Retinal pigment epithelial cell (primary cell): ENCODE results near the gene ARPIN.

Source experiments
- DNase-seq: peaks from one replicate; pipeline ENCODE4 v3.0.0-alpha.2; 2010; ENCODE audit warnings: low read depth
- H3K4me3 ChIP-seq: 2 replicates; pipeline ENCODE4 v1.5.1; 2011; ENCODE audit warnings: mild to moderate bottlenecking, low read length, control low read depth, moderate library complexity
- TF ChIP-seq, protein P1 (sequence below): conservative IDR thresholded peaks from 2 replicates; pipeline ENCODE4 v1.5.1; 2011; ENCODE audit warnings: low read depth, low read length, control low read depth, inconsistent platforms

The ARPIN gene

DNA sequence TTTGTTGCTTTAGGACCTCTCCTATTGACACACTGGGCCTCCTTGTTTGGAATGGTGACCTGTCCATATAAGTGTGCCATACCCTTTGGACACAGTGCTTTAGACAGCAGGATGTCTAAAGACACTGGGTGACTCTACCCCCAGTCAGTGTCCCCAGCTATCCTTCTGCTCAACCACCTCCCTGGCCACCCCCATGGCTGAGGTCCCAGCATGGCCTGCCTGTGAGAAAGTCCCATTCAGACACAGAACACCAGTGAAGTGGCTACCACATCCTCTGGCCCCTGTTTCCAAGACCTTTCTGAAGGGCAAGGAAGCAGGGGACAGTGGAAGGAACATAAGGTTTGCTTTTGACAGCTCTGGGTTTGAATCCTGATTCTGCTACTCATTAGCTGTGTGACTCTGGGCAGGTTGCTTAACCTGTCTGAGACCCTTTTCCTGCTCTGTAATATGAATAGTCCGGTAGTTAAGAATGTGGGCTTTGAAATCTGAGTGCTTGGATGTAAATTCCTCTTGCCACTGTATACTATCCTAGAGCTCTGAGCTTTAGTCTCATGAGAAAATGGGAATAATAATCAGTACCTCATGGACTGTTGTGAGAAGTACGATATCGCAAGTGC is 12.7 kb downstream of the ARPIN start:
- no peak for DNase-seq

DNA sequence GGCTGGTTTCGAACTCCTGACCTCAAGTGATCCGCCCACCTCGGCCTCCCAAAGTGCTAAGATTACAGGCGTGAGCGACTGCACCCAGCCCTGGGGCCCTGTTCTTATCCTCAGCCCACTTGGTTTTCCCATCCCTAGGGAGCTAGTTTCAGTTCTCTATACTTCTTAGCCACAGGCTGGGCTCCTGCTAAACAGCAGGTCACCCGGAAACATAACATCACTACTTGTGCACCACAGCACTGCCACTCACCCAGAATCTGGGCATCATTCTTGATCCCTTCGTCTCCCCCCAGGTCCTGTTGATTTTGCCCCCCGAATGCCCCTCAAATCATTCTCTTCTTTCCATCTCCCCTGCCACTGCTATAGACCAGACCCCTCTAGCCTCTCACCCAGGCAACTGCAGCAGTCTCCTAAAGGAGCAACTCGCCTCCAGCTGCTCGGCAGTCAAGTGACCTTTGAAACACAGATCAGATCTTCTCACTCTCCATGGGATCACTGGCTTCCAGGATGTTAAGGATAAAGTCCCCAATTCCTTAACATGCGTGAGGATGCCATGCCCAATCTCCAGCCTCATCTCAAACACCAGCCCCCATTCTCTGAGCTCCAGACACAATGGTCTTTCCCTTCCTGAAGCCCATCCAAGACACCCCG is 13.3 kb downstream of the ARPIN start:
- TF ChIP-seq, protein P1, sequence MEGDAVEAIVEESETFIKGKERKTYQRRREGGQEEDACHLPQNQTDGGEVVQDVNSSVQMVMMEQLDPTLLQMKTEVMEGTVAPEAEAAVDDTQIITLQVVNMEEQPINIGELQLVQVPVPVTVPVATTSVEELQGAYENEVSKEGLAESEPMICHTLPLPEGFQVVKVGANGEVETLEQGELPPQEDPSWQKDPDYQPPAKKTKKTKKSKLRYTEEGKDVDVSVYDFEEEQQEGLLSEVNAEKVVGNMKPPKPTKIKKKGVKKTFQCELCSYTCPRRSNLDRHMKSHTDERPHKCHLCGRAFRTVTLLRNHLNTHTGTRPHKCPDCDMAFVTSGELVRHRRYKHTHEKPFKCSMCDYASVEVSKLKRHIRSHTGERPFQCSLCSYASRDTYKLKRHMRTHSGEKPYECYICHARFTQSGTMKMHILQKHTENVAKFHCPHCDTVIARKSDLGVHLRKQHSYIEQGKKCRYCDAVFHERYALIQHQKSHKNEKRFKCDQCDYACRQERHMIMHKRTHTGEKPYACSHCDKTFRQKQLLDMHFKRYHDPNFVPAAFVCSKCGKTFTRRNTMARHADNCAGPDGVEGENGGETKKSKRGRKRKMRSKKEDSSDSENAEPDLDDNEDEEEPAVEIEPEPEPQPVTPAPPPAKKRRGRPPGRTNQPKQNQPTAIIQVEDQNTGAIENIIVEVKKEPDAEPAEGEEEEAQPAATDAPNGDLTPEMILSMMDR, result no peak
- H3K4me3 ChIP-seq, result no peak overlapping the region
- DNase-seq, result no peak

More for the DNA sequence above, 12.7 kb downstream of the ARPIN start:
- TF ChIP-seq, protein P1, result no peak
- no peak overlapping the region for H3K4me3 ChIP-seq

DNA sequence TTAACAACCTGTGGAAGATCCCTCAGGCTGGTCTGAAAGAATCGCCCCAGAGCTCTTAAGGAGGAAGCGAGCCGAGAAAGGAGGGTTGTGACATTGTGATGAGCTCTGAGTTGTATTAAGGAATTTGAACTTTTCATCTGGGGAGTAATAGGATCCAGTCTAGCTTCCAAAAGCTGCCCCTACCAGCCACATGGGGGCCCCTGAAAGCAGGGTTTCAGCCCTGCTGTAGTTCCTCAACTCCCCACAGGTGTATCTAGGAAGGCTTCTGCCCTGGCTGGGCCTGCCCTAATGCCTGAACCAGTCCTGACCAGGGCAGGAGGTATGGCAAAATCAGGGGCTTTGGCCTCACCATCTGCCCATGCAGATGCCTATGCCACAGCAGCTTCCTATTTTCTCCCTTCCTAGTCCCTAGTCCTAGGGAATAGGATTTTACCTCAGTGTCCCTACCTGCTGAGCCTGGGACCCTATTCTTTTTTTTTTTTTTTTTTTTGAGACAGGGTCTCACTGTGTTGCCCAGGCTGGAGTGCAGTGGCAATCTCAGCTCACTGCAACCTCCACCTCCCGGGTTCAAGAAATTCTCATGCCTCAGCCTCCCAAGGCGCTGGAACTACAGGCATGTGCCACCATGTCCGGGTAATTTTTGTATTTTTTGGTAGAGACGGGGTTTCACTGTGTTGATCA is 14.0 kb downstream of the ARPIN start:
- TF ChIP-seq, protein P1, result peak; percentile 63
- H3K4me3 ChIP-seq, result no peak overlapping the region
- no peak for DNase-seq

GRCh38 chr15:89898146-89898545 is 14.6 kb downstream of the ARPIN start:
- TF ChIP-seq, protein P1, result no peak
- DNase-seq, result no peak
- H3K4me3 ChIP-seq, result no peak overlapping the region

DNA sequence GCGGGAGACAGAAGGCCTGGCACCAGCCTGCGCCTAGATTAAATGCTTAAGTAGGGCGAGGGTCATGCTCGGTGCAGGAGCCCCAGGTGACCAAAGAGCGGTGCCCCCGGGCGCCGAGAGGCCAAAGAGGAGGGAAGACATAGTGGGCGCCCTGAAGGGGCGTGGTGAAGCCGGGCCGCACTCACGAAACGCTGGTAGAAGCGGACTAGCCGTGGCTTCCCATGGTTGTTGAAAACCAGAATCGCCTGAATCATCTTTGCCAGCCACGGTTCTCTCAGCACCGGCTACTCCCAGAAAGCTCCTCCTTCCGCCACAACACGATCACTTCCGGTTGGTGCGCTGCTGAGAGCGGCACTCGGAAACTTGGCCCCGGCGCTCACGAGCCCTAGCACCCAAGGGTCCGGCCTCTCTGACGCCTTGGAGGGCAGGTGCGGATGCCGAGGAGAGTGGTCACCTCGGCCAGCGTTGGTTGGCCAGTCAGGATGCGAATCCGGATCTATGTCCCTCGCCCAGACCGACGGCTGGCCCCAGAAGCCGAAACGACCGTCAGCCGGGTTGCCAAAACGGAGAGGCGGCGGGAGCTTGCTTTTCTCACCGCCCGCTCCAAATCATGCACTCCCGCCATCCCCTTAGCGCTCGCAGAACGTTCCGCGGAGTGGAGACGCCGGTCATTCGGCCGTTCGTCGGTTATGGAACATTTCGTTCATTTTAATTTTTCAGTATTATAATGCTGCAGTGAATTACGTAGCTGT is 18.9 kb downstream of the ARPIN start, which contains the start of gene AP3S2:
Gene AP3S2, minus strand, starts transcription at position 299 of the 752 bp plus-strand sequence. Its CDS starts 45 bp downstream, at position 254.
- H3K4me3 ChIP-seq, result peak within 1 kb of the TSS; percentile 77
- TF ChIP-seq, protein P1, result no peak
- DNase-seq, result peak; percentile 87

DNA sequence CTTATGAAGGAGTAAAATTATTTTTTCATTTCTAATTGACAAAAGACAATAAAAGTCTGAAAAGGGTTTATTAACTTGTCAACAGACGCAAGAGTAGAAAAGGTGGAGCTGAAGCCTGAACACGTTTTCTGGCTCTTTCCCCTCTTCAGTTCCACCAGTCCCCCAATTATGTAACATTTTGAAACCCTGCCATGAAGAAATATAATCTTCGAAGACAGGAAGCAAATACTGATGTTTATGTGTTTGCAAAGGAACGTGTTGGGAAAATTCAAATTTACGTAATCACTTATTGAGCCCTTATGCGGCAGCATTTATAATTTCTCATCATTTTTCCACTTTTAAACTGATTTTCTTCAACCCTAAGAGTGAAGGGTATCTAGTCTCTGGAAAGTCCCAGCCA is 19.7 kb downstream of the ARPIN start:
- TF ChIP-seq, protein P1, result no peak
- peak overlapping the region; percentile 77 for H3K4me3 ChIP-seq
- DNase-seq, result no peak
